H1 (cell line): Measurements from ENCODE around the gene DOP1A. TPM values are rescaled to one million over a fixed set of nuclear protein-coding genes. Genes with fewer than 3 reads are reported as not detected.

Experiments used
- CTCF ChIA-PET: fragments of 300-600 bp; sonication (Branson Sonifier 250); formaldehyde crosslinking; loops from one replicate; lab custom pipeline; 2021; ENCODE audit not compliant: partially characterized antibody; lab: Charles Lee
- POLR2A ChIA-PET: fragments of 300-600 bp; sonication (Branson Sonifier 250); formaldehyde crosslinking; loops from one replicate; lab custom pipeline; 2021; ENCODE audit warnings: inconsistent platforms; ENCODE audit not compliant: partially characterized antibody; lab: Charles Lee
- DNase-seq, 2 experiments: peaks; one replicate each; pipeline versions ENCODE4 v3.0.0 to v3.0.0-alpha.2; 2010 to 2022; ENCODE audit warnings: low spot score in 2 of 2, low read depth in 1 of 2, mixed read lengths in 1 of 2
- FAIRE-seq: peaks from 2 replicates; lab custom pipeline; 2011; peaks lifted over from hg19 to GRCh38; lab: Jason Lieb, UNC
- H2AFZ ChIP-seq: 2 replicates; pipeline ENCODE4 v1.8.1; 2012; ENCODE audit warnings: low read length, inconsistent platforms
- H2AK5ac ChIP-seq: 2 replicates; pipeline ENCODE4 v1.6.1; 2013; ENCODE audit warnings: low read depth, low read length
- H2BK120ac ChIP-seq: replicated peaks from 2 replicates; pipeline ENCODE3; 2013; ENCODE audit warnings: low read depth, low read length, inconsistent platforms
- H2BK12ac ChIP-seq: 2 replicates; pipeline ENCODE4 v1.6.1; 2013; ENCODE audit warnings: low read depth, low read length
- H2BK15ac ChIP-seq: 2 replicates; pipeline ENCODE4 v1.6.1; 2013; ENCODE audit warnings: low read length
- H2BK20ac ChIP-seq: 2 replicates; pipeline ENCODE4 v1.6.1; 2013; ENCODE audit warnings: low read length
- H2BK5ac ChIP-seq: 2 replicates; pipeline ENCODE4 v1.6.1; 2013; ENCODE audit warnings: low read depth, low read length
- H3K14ac ChIP-seq: 2 replicates; pipeline ENCODE4 v1.6.1; 2013; ENCODE audit warnings: inconsistent platforms; ENCODE audit not compliant: insufficient read length
- H3K18ac ChIP-seq: 2 replicates; pipeline ENCODE4 v1.6.1; 2013; ENCODE audit warnings: low read length; ENCODE audit errors: extremely low read depth
- H3K23ac ChIP-seq: 2 replicates; pipeline ENCODE4 v1.6.1; 2013; ENCODE audit warnings: inconsistent platforms; ENCODE audit not compliant: insufficient read length
- H3K23me2 ChIP-seq: 2 replicates; pipeline ENCODE4 v1.6.1; 2013; ENCODE audit warnings: low read depth, low read length
- H3K27ac ChIP-seq: 2 replicates; pipeline ENCODE4 v1.6.1; 2011; ENCODE audit warnings: low read depth, low read length, inconsistent platforms
- H3K27me3 ChIP-seq, 4 experiments: replicated peaks in 1 of 4; 1 replicate in 1 of 4; 2 replicates in 3 of 4; pipeline versions ENCODE4 v1.6.1 to v1.8.1; 2011 to 2013; ENCODE audit warnings: low read length in 3 of 4, mild to moderate bottlenecking in 3 of 4, inconsistent platforms in 2 of 4, mixed read lengths in 2 of 4, moderate library complexity in 1 of 4; ENCODE audit not compliant: control insufficient read depth in 3 of 4, insufficient read depth in 3 of 4; ENCODE audit errors: extremely low read depth in 1 of 4
- H3K36me3 ChIP-seq, 4 experiments: 2 replicates each; pipeline versions ENCODE4 v1.6.1 to v1.8.1; 2011 to 2013; ENCODE audit warnings: mild to moderate bottlenecking in 4 of 4, low read length in 3 of 4, moderate library complexity in 2 of 4, control low read depth in 1 of 4, inconsistent platforms in 1 of 4; ENCODE audit not compliant: insufficient read depth in 4 of 4, control insufficient read depth in 2 of 4
- H3K4ac ChIP-seq: replicated peaks from 2 replicates; pipeline ENCODE3; 2013; ENCODE audit warnings: low read length, low read depth, mixed read lengths, inconsistent platforms; ENCODE audit not compliant: insufficient read length
- H3K4me1 ChIP-seq, 4 experiments: replicated peaks in 1 of 4; 1 replicate in 1 of 4; 2 replicates in 3 of 4; pipeline versions ENCODE4 v1.6.1 to v1.8.1; 2011 to 2013; ENCODE audit warnings: low read length in 3 of 4, inconsistent platforms in 2 of 4, mixed read lengths in 1 of 4; ENCODE audit not compliant: insufficient read depth in 4 of 4, control insufficient read depth in 3 of 4
- H3K4me2 ChIP-seq, 2 experiments: 2 replicates each; pipeline versions ENCODE4 v1.6.1 to v1.8.1; 2011 to 2013; ENCODE audit warnings: low read depth in 2 of 2, low read length in 2 of 2, control low read depth in 1 of 2, inconsistent platforms in 1 of 2, mild to moderate bottlenecking in 1 of 2; ENCODE audit not compliant: insufficient read depth in 1 of 2
- H3K4me3 ChIP-seq, 4 experiments: fragments of 200-600, 300-600 bp in 1 of 4; sonication (generic), shearing (Covaris generic), sonication (Bioruptor Twin) in 1 of 4; 2 replicates each; pipeline versions ENCODE4 v1.5.1 to v1.8.1; 2011 to 2016; ENCODE audit warnings: low read length in 4 of 4, low read depth in 3 of 4, control low read depth in 2 of 4, inconsistent platforms in 2 of 4, mild to moderate bottlenecking in 2 of 4, mixed read lengths in 1 of 4, moderate library complexity in 1 of 4; ENCODE audit not compliant: insufficient read depth in 2 of 4; ENCODE audit errors: extremely low read depth in 1 of 4
- H3K56ac ChIP-seq: replicated peaks from 2 replicates; pipeline ENCODE3; 2013; ENCODE audit warnings: low read depth, mild to moderate bottlenecking, mixed read lengths, low read length, inconsistent platforms; ENCODE audit not compliant: insufficient read length
- H3K79me1 ChIP-seq: 2 replicates; pipeline ENCODE4 v1.6.1; 2013; ENCODE audit warnings: low read depth, low read length, control low read depth
- H3K79me2 ChIP-seq, 2 experiments: 2 replicates each; pipeline versions ENCODE4 v1.6.1 to v1.8.1; 2012 to 2013; ENCODE audit warnings: low read length in 2 of 2, mild to moderate bottlenecking in 2 of 2, inconsistent platforms in 1 of 2; ENCODE audit not compliant: insufficient read depth in 2 of 2, control insufficient read depth in 1 of 2
- H3K9ac ChIP-seq, 4 experiments: replicated peaks in 1 of 4; 1 replicate in 1 of 4; 2 replicates in 3 of 4; pipeline versions ENCODE4 v1.6.1 to v1.8.1; 2011 to 2013; ENCODE audit warnings: low read depth in 3 of 4, low read length in 3 of 4, control low read depth in 2 of 4, mild to moderate bottlenecking in 2 of 4, moderate library complexity in 2 of 4, inconsistent platforms in 1 of 4; ENCODE audit errors: extremely low read depth in 1 of 4
- H3K9me3 ChIP-seq, 2 experiments: 2 replicates each; pipeline versions ENCODE4 v1.6.1 to v1.8.1; 2012 to 2013; ENCODE audit warnings: mild to moderate bottlenecking in 2 of 2, moderate library complexity in 2 of 2, control low read depth in 1 of 2, inconsistent platforms in 1 of 2, low read depth in 1 of 2, low read length in 1 of 2, mixed read lengths in 1 of 2; ENCODE audit not compliant: insufficient read depth in 2 of 2
- H4K20me1 ChIP-seq, 2 experiments: replicated peaks in 1 of 2; 2 replicates each; pipeline versions ENCODE3 to v1.8.1; 2011 to 2013; ENCODE audit warnings: inconsistent platforms in 2 of 2, low read length in 2 of 2, mild to moderate bottlenecking in 1 of 2; ENCODE audit not compliant: insufficient read depth in 2 of 2, control insufficient read depth in 1 of 2
- H4K5ac ChIP-seq: 2 replicates; pipeline ENCODE4 v1.6.1; 2013; ENCODE audit warnings: low read length, low read depth, mixed read lengths, inconsistent platforms; ENCODE audit not compliant: insufficient read length
- H4K8ac ChIP-seq: 2 replicates; pipeline ENCODE4 v1.8.0; 2013; ENCODE audit warnings: mild to moderate bottlenecking, moderate library complexity, low read length, inconsistent platforms; ENCODE audit not compliant: insufficient read depth; ENCODE audit errors: extremely low read depth
- H4K91ac ChIP-seq: replicated peaks from 2 replicates; pipeline ENCODE3; 2013; ENCODE audit warnings: low read length, mixed read lengths, inconsistent platforms; ENCODE audit not compliant: insufficient read length
- POLR2A ChIP-seq, 2 experiments: IDR thresholded peaks; 1 replicate in 1 of 2; 2 replicates in 1 of 2; pipeline ENCODE4 v1.6.1; 2011; ENCODE audit warnings: low read depth in 2 of 2, low read length in 2 of 2, mild to moderate bottlenecking in 2 of 2; ENCODE audit errors: control extremely low read depth in 1 of 2
- SUZ12 ChIP-seq: fragments of 200-600 bp; sonication (generic); IDR thresholded peaks from 2 replicates; pipeline ENCODE4 v1.6.1; 2012; ENCODE audit warnings: mild to moderate bottlenecking, inconsistent platforms, low read length, moderate library complexity, mixed read lengths
- WGBS, 2 experiments: shearing (Covaris generic) in 1 of 2; methylation state at CpG; one replicate each; pipeline versions ENCODE4 v1.1.6 to v1.1.7; 2013 to 2015; ENCODE audit warnings: low lambda C conversion rate in 2 of 2, mixed read lengths in 2 of 2, inconsistent platforms in 1 of 2, low coverage in 1 of 2, missing lambda C conversion rate in 1 of 2; ENCODE audit not compliant: insufficient replicate concordance in 2 of 2, insufficient coverage in 1 of 2, insufficient read length in 1 of 2; ENCODE audit errors: extremely low coverage in 1 of 2, missing lambda C conversion rate in 1 of 2; 5-methylcytosine and 5-hydroxymethylcytosine counted together
- polyA plus RNA-seq, 7 experiments: library from polyadenylated mRNA; depleted of rRNA in 3 of 7; stranded (reverse) in 5 of 7; unstranded in 2 of 7; fragments of >200 nt in 5 of 7; fragments of 200-250 nt in 2 of 7; gene quantifications; 1 replicate in 5 of 7; 2 replicates in 1 of 7; 4 replicates in 1 of 7; pipeline versions ENCODE4 v1.2.1 to v1.2.3, GENCODE V29; 2011 to 2013; ENCODE audit warnings: missing spikeins in 2 of 7, mixed read lengths in 2 of 7
- total RNA-seq: library from RNA; stranded (reverse); fragmentation: NEBNext Ultra II Directional; extraction: Animal tissue kit (Norgen Biotek cat#: 25700); gene quantifications from 2 replicates; pipeline ENCODE4 v1.2.1, GENCODE V29; 2021

The DOP1A gene
- total and polyA plus RNA-seq, 2 of the 8 experiments (the other 6 are each of a cell fraction or from before 2014, with no cell fraction given), result 7.5 to 14.7 TPM

DNA sequence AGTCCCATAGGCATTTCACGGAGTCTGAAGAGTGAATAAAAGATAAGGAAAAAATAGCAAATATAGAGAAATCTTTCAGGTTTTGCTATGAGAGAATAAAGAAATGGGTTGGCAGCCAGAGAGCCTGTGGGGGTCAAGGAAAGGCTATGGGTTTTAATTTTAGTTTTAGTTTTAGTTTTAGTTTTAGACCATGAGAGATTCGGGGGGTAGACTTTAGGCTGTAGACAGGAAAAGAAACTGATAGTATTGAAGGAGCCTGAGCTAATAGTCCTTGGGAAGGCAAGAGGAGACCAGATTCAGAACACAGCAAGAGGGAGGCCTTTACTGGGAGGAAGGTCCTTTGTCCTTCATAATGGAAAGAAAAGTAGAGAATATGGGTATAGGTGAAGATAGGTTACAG is 19.3 kb downstream of the DOP1A start:
- Histone ChIP-seq H3K4me1 (no peaks in the 10 kb centered on the region; a peak in 1 of 7 replicates), H3K27ac (no peak overlapping the region), H3K14ac (no peak overlapping the region), H3K9me3 (no peaks in the 10 kb centered on the region), H3K36me3 (no peaks in the 10 kb centered on the region), H2BK20ac (no peak overlapping the region), H3K4me3 (no peak overlapping the region), H4K5ac (no peak overlapping the region), H2AK5ac (no peak overlapping the region), H2BK12ac (no peak overlapping the region), H4K8ac (no peak overlapping the region), H3K23ac (no peak overlapping the region), H3K79me2 (peaks cover 0 to 1% of the 10 kb centered on the region in 2 experiments; a peak in 1 of 4 replicates), H3K79me1 (no peaks in the 10 kb centered on the region), H3K27me3 (peaks cover 0 to 1% (median 0%) of the 10 kb centered on the region in 4 experiments; a peak in 1 of 7 replicates), H3K9ac (no peak overlapping the region), H3K18ac (no peak overlapping the region), H2AFZ (no peak overlapping the region), H2BK120ac (no peak overlapping the region), H3K23me2 (no peaks in the 10 kb centered on the region), H3K4ac (no peak overlapping the region), H4K20me1 (no peaks in the 10 kb centered on the region), H3K4me2 (no peak overlapping the region), H4K91ac (no peak overlapping the region), H2BK15ac (no peak overlapping the region), H3K56ac (no peak overlapping the region), H2BK5ac (no peak overlapping the region)
- FAIRE-seq (no peak), DNase-seq (no peak)
- CTCF ChIA-PET, result interaction anchor here (0.6 kb wide), 1 partner anchor 20 kb away, joined by 3 read pairs; the partner anchor contains the start of gene DOP1A
- 89% methylated on average over 2 of the region's 2 CpGs; no CpG with 5 or more reads in 1 of the 2 experiments for WGBS, 2 experiments
- TF ChIP-seq POLR2A (IDR thresholded peaks at IDR 0.05; ENCODE audit: control extremely low read depth in 1 of 2, low read depth in 2 of 2, low read length in 2 of 2), result no peak
- no peak for TF ChIP-seq SUZ12
- POLR2A ChIA-PET, result interaction anchor here (1.9 kb wide), 1 partner anchor 21 kb away, joined by 7 read pairs; the partner anchor contains the start of gene UBE3D
